Endodermal cell (in vitro differentiated cells): ENCODE data around the gene OR51F2. TPM values are rescaled to one million over a fixed set of nuclear protein-coding genes. Genes with fewer than 3 reads are reported as not detected.
A peak's percentile ranks its signal among the peaks of the same experiment; 100 is the strongest.
"Not testable (repeated sequence)": the region's sequence is repeated elsewhere in the genome, so short reads cannot be mapped to it uniquely, and the experiment has no call there.

Experiments used
- DNase-seq: peaks from one replicate; pipeline ENCODE4 v3.0.0-alpha.2; 2017
- H3K27ac ChIP-seq: 2 replicates; pipeline ENCODE4 v1.5.1; 2013; ENCODE audit warnings: mild to moderate bottlenecking, low read depth, low read length, moderate library complexity
- H3K27me3 ChIP-seq: 2 replicates; pipeline ENCODE4 v1.6.1; 2013; ENCODE audit warnings: mild to moderate bottlenecking, low read length, moderate library complexity; ENCODE audit not compliant: insufficient read depth, control insufficient read depth, poor library complexity, severe bottlenecking
- H3K36me3 ChIP-seq: 2 replicates; pipeline ENCODE4 v1.7.0; 2013; ENCODE audit warnings: mild to moderate bottlenecking, low read length, moderate library complexity; ENCODE audit not compliant: control insufficient read depth, insufficient read depth
- H3K4me1 ChIP-seq: one replicate; pipeline ENCODE4 v1.7.0; 2013; ENCODE audit warnings: low read length; ENCODE audit not compliant: control insufficient read depth, insufficient read depth
- H3K4me3 ChIP-seq: 2 replicates; pipeline ENCODE4 v1.5.1; 2013; ENCODE audit warnings: mild to moderate bottlenecking, low read length, moderate library complexity
- H3K9ac ChIP-seq: 2 replicates; pipeline ENCODE4 v1.6.1; 2013; ENCODE audit warnings: mild to moderate bottlenecking, low read length, moderate library complexity; ENCODE audit not compliant: poor library complexity, severe bottlenecking; ENCODE audit errors: extremely low read depth
- H3K9me3 ChIP-seq: 2 replicates; pipeline ENCODE4 v1.6.1; 2013; ENCODE audit warnings: mild to moderate bottlenecking, low read length, moderate library complexity; ENCODE audit not compliant: control insufficient read depth
- H3K27ac Mint-ChIP-seq: 2 replicates; pipeline ENCODE4 v1.8.0; 2020; ENCODE audit warnings: mixed read lengths
- H3K27me3 Mint-ChIP-seq: 2 replicates; pipeline ENCODE4 v1.8.0; 2021; ENCODE audit warnings: mild to moderate bottlenecking, mixed read lengths; ENCODE audit not compliant: insufficient read depth
- H3K36me3 Mint-ChIP-seq: 2 replicates; pipeline ENCODE4 v1.8.0; 2020; ENCODE audit warnings: low read depth, mixed read lengths
- H3K4me1 Mint-ChIP-seq: 2 replicates; pipeline ENCODE4 v1.8.0; 2020; ENCODE audit warnings: mixed read lengths
- H3K4me3 Mint-ChIP-seq: 2 replicates; pipeline ENCODE4 v1.8.0; 2020; ENCODE audit warnings: mild to moderate bottlenecking, moderate library complexity, mixed read lengths
- H3K9me3 Mint-ChIP-seq: 2 replicates; pipeline ENCODE4 v1.8.0; 2020; ENCODE audit warnings: mild to moderate bottlenecking, mixed read lengths
- WGBS, 2 experiments: methylation state at CpG; one replicate each; pipeline versions ENCODE4 v1.1.5 to v1.1.7; 2013; ENCODE audit warnings: missing lambda C conversion rate in 2 of 2, mixed read lengths in 1 of 2; ENCODE audit not compliant: insufficient coverage in 1 of 2, insufficient read length in 1 of 2; 5-methylcytosine and 5-hydroxymethylcytosine counted together
- total RNA-seq, 2 donors: library from RNA; stranded (reverse); fragmentation: NEBNext Ultra II Directional in 1 of 2; extraction: Animal tissue kit (Norgen Biotek cat#: 25700) in 1 of 2; gene quantifications; 2 replicates in 1 of 2; 3 replicates in 1 of 2; pipeline ENCODE4 v1.2.1, GENCODE V29; 2021
- TF ChIP-seq, protein P1 (sequence below): fragments of 200-600 bp; sonication (generic); conservative IDR thresholded peaks from 2 replicates; pipeline ENCODE4 v1.5.0; 2021; ENCODE audit warnings: antibody characterized with exemption, mild to moderate bottlenecking

OR51F2 gene
- total RNA-seq, 2 donors from 2014 or later, result not detected

DNA sequence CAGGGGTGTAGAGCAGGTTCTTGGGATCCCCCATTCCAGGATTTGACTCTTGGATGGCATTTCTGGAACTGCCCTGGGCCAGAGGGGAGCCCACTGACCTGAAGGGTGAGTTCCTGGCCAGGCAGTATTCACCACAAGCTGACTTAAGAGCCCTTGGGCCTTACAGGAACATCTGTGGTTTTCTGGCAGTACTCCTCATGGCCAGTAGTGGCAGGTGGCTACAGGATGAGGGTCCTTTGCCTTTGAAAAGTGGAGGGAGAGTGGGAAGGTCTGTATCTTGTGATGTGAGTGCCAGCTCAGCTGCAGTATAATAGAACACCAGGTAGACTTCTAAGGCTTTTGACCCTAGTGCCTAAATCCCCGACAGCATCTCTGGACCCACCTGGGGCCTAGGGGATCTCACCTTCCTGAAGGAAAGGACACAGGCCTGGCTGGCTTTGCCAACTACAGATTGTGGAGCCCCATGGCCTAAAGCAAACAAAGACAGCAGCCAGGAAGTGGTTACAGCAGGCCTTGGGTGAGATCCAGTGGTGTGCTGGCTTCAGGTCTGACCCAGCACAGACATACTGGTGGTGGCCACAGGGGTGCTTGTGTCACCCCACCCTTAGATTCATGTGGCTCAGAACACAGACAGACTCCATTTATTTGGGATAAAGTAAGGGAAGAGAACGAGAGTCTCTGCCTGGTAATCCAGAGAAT, 18.9 kb downstream of the OR51F2 start:
- peaks cover 4% of the 10 kb centered on the region for H3K4me1 Mint-ChIP-seq
- TF ChIP-seq, protein P1, sequence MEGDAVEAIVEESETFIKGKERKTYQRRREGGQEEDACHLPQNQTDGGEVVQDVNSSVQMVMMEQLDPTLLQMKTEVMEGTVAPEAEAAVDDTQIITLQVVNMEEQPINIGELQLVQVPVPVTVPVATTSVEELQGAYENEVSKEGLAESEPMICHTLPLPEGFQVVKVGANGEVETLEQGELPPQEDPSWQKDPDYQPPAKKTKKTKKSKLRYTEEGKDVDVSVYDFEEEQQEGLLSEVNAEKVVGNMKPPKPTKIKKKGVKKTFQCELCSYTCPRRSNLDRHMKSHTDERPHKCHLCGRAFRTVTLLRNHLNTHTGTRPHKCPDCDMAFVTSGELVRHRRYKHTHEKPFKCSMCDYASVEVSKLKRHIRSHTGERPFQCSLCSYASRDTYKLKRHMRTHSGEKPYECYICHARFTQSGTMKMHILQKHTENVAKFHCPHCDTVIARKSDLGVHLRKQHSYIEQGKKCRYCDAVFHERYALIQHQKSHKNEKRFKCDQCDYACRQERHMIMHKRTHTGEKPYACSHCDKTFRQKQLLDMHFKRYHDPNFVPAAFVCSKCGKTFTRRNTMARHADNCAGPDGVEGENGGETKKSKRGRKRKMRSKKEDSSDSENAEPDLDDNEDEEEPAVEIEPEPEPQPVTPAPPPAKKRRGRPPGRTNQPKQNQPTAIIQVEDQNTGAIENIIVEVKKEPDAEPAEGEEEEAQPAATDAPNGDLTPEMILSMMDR, result peak; percentile 57
- H3K4me3 Mint-ChIP-seq, result no peak overlapping the region
- H3K27me3 Mint-ChIP-seq, result no peaks in the 10 kb centered on the region
- WGBS, 2 experiments, result 98 to 100% methylated on average over 1 to 2 of the region's 2 CpGs
- Histone ChIP-seq H3K9me3 (no peaks in the 10 kb centered on the region), H3K4me3 (no peak overlapping the region), H3K27ac (no peak overlapping the region), H3K36me3 (no peaks in the 10 kb centered on the region), H3K27me3 (no peaks in the 10 kb centered on the region), H3K4me1 (no peaks in the 10 kb centered on the region), H3K9ac (no peak overlapping the region)
- DNase-seq, result peak; percentile 61
- no peak overlapping the region for H3K27ac Mint-ChIP-seq
- no peaks in the 10 kb centered on the region for H3K36me3 Mint-ChIP-seq
- H3K9me3 Mint-ChIP-seq, result peaks cover 8% of the 10 kb centered on the region

DNA sequence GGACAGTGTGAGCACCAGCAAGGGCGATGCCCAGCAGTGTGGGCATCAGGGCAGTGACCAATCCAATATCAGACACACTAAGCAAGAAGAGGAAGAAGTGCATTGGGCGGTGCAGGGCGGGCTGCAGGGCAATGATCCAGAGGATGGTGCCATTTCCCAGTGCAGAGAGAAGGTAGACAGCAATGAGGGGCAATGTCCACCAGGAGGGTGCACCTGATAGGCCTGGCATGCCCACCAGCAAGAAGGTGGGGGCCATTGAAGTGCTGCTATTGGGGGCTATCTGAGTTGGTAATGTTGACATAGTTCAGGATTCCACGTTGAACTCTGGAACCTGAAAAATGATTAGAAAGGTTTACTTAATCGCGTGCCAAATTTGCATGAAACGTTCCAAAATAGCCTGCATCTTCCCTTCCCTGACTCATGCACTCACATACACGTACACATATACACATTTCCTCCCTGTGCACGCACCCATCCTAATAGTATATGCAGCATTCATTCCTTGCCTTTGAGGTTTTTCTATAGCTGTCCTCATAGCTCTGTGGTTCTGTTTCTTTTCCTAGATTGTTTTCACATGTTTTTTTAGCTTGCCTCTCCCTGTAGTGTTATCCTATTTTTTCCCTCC, 27.9 kb downstream of the OR51F2 start, which contains the start of gene OR51S1:
Gene OR51S1, minus strand, starts transcription at position 301 of the 625 bp plus-strand sequence. Its CDS starts 0 bp downstream, at position 301.
- Histone ChIP-seq H3K27me3 (no peaks in the 10 kb centered on the region), H3K9me3 (no peaks in the 10 kb centered on the region), H3K9ac (no peak within 1 kb of the TSS), H3K4me1 (no peaks in the 10 kb centered on the region), H3K27ac (no peak within 1 kb of the TSS), H3K4me3 (no peak within 1 kb of the TSS), H3K36me3 (no peaks in the 10 kb centered on the region)
- TF ChIP-seq, protein P1, result peak; percentile 44
- WGBS, 2 experiments, result 90 to 92% methylated on average over 6 to 9 of the region's 9 CpGs
- Mint-ChIP-seq H3K9me3 (peaks cover 3% of the 10 kb centered on the region), H3K4me1 (no peaks in the 10 kb centered on the region), H3K4me3 (no peak within 1 kb of the TSS), H3K36me3 (no peaks in the 10 kb centered on the region), H3K27me3 (no peaks in the 10 kb centered on the region), H3K27ac (no peak within 1 kb of the TSS)
- DNase-seq, result no peak

DNA sequence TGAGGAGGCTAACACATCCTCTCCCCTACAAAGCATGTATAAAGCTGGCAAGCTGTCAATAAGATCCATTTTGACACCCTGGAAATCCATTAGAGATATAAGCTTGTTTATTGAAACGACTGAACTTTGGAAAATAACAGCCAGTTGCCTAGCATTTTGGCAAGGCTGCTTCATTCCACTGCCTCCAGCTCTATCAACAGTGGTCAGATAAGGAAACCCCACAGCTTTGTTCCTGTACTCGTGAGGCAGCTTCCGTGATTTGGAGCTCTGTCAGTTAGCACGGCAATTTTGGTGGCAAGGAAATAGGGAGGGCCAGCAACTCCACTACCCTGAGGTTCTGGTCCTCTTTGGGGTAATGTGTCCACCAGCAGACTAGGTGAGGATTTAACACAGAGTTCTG, 29.9 kb downstream of the OR51F2 start:
- Histone ChIP-seq H3K9me3 (no peaks in the 10 kb centered on the region), H3K4me3 (no peak overlapping the region), H3K36me3 (no peaks in the 10 kb centered on the region), H3K27me3 (no peaks in the 10 kb centered on the region), H3K9ac (no peak overlapping the region), H3K27ac (no peak overlapping the region), H3K4me1 (no peaks in the 10 kb centered on the region)
- Mint-ChIP-seq H3K27me3 (no peaks in the 10 kb centered on the region), H3K9me3 (no peaks in the 10 kb centered on the region), H3K4me1 (no peaks in the 10 kb centered on the region), H3K36me3 (no peaks in the 10 kb centered on the region), H3K4me3 (no peak overlapping the region), H3K27ac (no peak overlapping the region)
- TF ChIP-seq, protein P1, result no peak
- no peak for DNase-seq
- WGBS, 2 experiments, result 70 to 79% methylated on average over 2 to 4 of the region's 4 CpGs

DNA sequence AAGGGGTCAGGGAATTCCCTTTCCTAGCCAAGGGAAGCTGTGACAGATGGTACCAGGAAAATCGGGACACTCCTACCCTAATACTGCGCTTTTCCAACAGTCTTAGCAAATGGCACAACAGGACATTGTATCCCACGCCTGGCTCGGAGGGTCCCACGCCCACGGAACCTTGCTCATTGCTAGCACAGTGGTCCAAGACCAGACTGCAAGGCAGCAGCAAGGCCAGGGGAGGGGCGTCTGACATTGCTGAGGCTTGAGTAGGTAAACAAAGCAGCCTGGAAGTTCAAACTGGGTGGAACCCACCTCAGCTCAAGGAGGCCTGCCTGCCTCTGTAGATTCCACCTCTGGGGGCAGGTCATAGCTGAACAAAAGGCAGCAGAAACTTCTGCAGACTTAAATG, 33.2 kb downstream of the OR51F2 start:
- H3K27ac ChIP-seq, H3K9ac ChIP-seq, H3K36me3 Mint-ChIP-seq, H3K9me3 ChIP-seq, H3K36me3 ChIP-seq, H3K4me3 Mint-ChIP-seq, H3K4me1 Mint-ChIP-seq, H3K27me3 ChIP-seq, H3K4me3 ChIP-seq, H3K27me3 Mint-ChIP-seq, H3K27ac Mint-ChIP-seq, H3K4me1 ChIP-seq, H3K9me3 Mint-ChIP-seq, DNase-seq: not testable (repeated sequence)
- WGBS, 2 experiments, result 94 to 96% methylated on average over 7 of the region's 7 CpGs
